H1 (cell line): Measurements from ENCODE around the gene NOBOX. TPM values are rescaled to one million over a fixed set of nuclear protein-coding genes. Genes with fewer than 3 reads are reported as not detected.

ENCODE experiments used
- CTCF ChIA-PET: fragments of 300-600 bp; sonication (Branson Sonifier 250); formaldehyde crosslinking; loops from one replicate; lab custom pipeline; 2021; ENCODE audit not compliant: partially characterized antibody; lab: Charles Lee
- POLR2A ChIA-PET: fragments of 300-600 bp; sonication (Branson Sonifier 250); formaldehyde crosslinking; loops from one replicate; lab custom pipeline; 2021; ENCODE audit warnings: inconsistent platforms; ENCODE audit not compliant: partially characterized antibody; lab: Charles Lee
- DNase-seq, 2 experiments: peaks; one replicate each; pipeline versions ENCODE4 v3.0.0 to v3.0.0-alpha.2; 2010 to 2022; ENCODE audit warnings: low spot score in 2 of 2, low read depth in 1 of 2, mixed read lengths in 1 of 2
- FAIRE-seq: peaks from 2 replicates; lab custom pipeline; 2011; peaks lifted over from hg19 to GRCh38; lab: Jason Lieb, UNC
- H2AFZ ChIP-seq: 2 replicates; pipeline ENCODE4 v1.8.1; 2012; ENCODE audit warnings: low read length, inconsistent platforms
- H2AK5ac ChIP-seq: 2 replicates; pipeline ENCODE4 v1.6.1; 2013; ENCODE audit warnings: low read depth, low read length
- H2BK120ac ChIP-seq: replicated peaks from 2 replicates; pipeline ENCODE3; 2013; ENCODE audit warnings: low read depth, low read length, inconsistent platforms
- H2BK12ac ChIP-seq: 2 replicates; pipeline ENCODE4 v1.6.1; 2013; ENCODE audit warnings: low read depth, low read length
- H2BK15ac ChIP-seq: 2 replicates; pipeline ENCODE4 v1.6.1; 2013; ENCODE audit warnings: low read length
- H2BK20ac ChIP-seq: 2 replicates; pipeline ENCODE4 v1.6.1; 2013; ENCODE audit warnings: low read length
- H2BK5ac ChIP-seq: 2 replicates; pipeline ENCODE4 v1.6.1; 2013; ENCODE audit warnings: low read depth, low read length
- H3K14ac ChIP-seq: 2 replicates; pipeline ENCODE4 v1.6.1; 2013; ENCODE audit warnings: inconsistent platforms; ENCODE audit not compliant: insufficient read length
- H3K18ac ChIP-seq: 2 replicates; pipeline ENCODE4 v1.6.1; 2013; ENCODE audit warnings: low read length; ENCODE audit errors: extremely low read depth
- H3K23ac ChIP-seq: 2 replicates; pipeline ENCODE4 v1.6.1; 2013; ENCODE audit warnings: inconsistent platforms; ENCODE audit not compliant: insufficient read length
- H3K23me2 ChIP-seq: 2 replicates; pipeline ENCODE4 v1.6.1; 2013; ENCODE audit warnings: low read depth, low read length
- H3K27ac ChIP-seq: 2 replicates; pipeline ENCODE4 v1.6.1; 2011; ENCODE audit warnings: low read depth, low read length, inconsistent platforms
- H3K27me3 ChIP-seq, 4 experiments: replicated peaks in 1 of 4; 1 replicate in 1 of 4; 2 replicates in 3 of 4; pipeline versions ENCODE4 v1.6.1 to v1.8.1; 2011 to 2013; ENCODE audit warnings: low read length in 3 of 4, mild to moderate bottlenecking in 3 of 4, inconsistent platforms in 2 of 4, mixed read lengths in 2 of 4, moderate library complexity in 1 of 4; ENCODE audit not compliant: control insufficient read depth in 3 of 4, insufficient read depth in 3 of 4; ENCODE audit errors: extremely low read depth in 1 of 4
- H3K36me3 ChIP-seq, 4 experiments: 2 replicates each; pipeline versions ENCODE4 v1.6.1 to v1.8.1; 2011 to 2013; ENCODE audit warnings: mild to moderate bottlenecking in 4 of 4, low read length in 3 of 4, moderate library complexity in 2 of 4, control low read depth in 1 of 4, inconsistent platforms in 1 of 4; ENCODE audit not compliant: insufficient read depth in 4 of 4, control insufficient read depth in 2 of 4
- H3K4ac ChIP-seq: replicated peaks from 2 replicates; pipeline ENCODE3; 2013; ENCODE audit warnings: low read length, low read depth, mixed read lengths, inconsistent platforms; ENCODE audit not compliant: insufficient read length
- H3K4me1 ChIP-seq, 4 experiments: replicated peaks in 1 of 4; 1 replicate in 1 of 4; 2 replicates in 3 of 4; pipeline versions ENCODE4 v1.6.1 to v1.8.1; 2011 to 2013; ENCODE audit warnings: low read length in 3 of 4, inconsistent platforms in 2 of 4, mixed read lengths in 1 of 4; ENCODE audit not compliant: insufficient read depth in 4 of 4, control insufficient read depth in 3 of 4
- H3K4me2 ChIP-seq, 2 experiments: 2 replicates each; pipeline versions ENCODE4 v1.6.1 to v1.8.1; 2011 to 2013; ENCODE audit warnings: low read depth in 2 of 2, low read length in 2 of 2, control low read depth in 1 of 2, inconsistent platforms in 1 of 2, mild to moderate bottlenecking in 1 of 2; ENCODE audit not compliant: insufficient read depth in 1 of 2
- H3K4me3 ChIP-seq, 4 experiments: fragments of 200-600, 300-600 bp in 1 of 4; sonication (generic), shearing (Covaris generic), sonication (Bioruptor Twin) in 1 of 4; 2 replicates each; pipeline versions ENCODE4 v1.5.1 to v1.8.1; 2011 to 2016; ENCODE audit warnings: low read length in 4 of 4, low read depth in 3 of 4, control low read depth in 2 of 4, inconsistent platforms in 2 of 4, mild to moderate bottlenecking in 2 of 4, mixed read lengths in 1 of 4, moderate library complexity in 1 of 4; ENCODE audit not compliant: insufficient read depth in 2 of 4; ENCODE audit errors: extremely low read depth in 1 of 4
- H3K56ac ChIP-seq: replicated peaks from 2 replicates; pipeline ENCODE3; 2013; ENCODE audit warnings: low read depth, mild to moderate bottlenecking, mixed read lengths, low read length, inconsistent platforms; ENCODE audit not compliant: insufficient read length
- H3K79me1 ChIP-seq: 2 replicates; pipeline ENCODE4 v1.6.1; 2013; ENCODE audit warnings: low read depth, low read length, control low read depth
- H3K79me2 ChIP-seq, 2 experiments: 2 replicates each; pipeline versions ENCODE4 v1.6.1 to v1.8.1; 2012 to 2013; ENCODE audit warnings: low read length in 2 of 2, mild to moderate bottlenecking in 2 of 2, inconsistent platforms in 1 of 2; ENCODE audit not compliant: insufficient read depth in 2 of 2, control insufficient read depth in 1 of 2
- H3K9ac ChIP-seq, 4 experiments: replicated peaks in 1 of 4; 1 replicate in 1 of 4; 2 replicates in 3 of 4; pipeline versions ENCODE4 v1.6.1 to v1.8.1; 2011 to 2013; ENCODE audit warnings: low read depth in 3 of 4, low read length in 3 of 4, control low read depth in 2 of 4, mild to moderate bottlenecking in 2 of 4, moderate library complexity in 2 of 4, inconsistent platforms in 1 of 4; ENCODE audit errors: extremely low read depth in 1 of 4
- H3K9me3 ChIP-seq, 2 experiments: 2 replicates each; pipeline versions ENCODE4 v1.6.1 to v1.8.1; 2012 to 2013; ENCODE audit warnings: mild to moderate bottlenecking in 2 of 2, moderate library complexity in 2 of 2, control low read depth in 1 of 2, inconsistent platforms in 1 of 2, low read depth in 1 of 2, low read length in 1 of 2, mixed read lengths in 1 of 2; ENCODE audit not compliant: insufficient read depth in 2 of 2
- H4K20me1 ChIP-seq, 2 experiments: replicated peaks in 1 of 2; 2 replicates each; pipeline versions ENCODE3 to v1.8.1; 2011 to 2013; ENCODE audit warnings: inconsistent platforms in 2 of 2, low read length in 2 of 2, mild to moderate bottlenecking in 1 of 2; ENCODE audit not compliant: insufficient read depth in 2 of 2, control insufficient read depth in 1 of 2
- H4K5ac ChIP-seq: 2 replicates; pipeline ENCODE4 v1.6.1; 2013; ENCODE audit warnings: low read length, low read depth, mixed read lengths, inconsistent platforms; ENCODE audit not compliant: insufficient read length
- H4K8ac ChIP-seq: 2 replicates; pipeline ENCODE4 v1.8.0; 2013; ENCODE audit warnings: mild to moderate bottlenecking, moderate library complexity, low read length, inconsistent platforms; ENCODE audit not compliant: insufficient read depth; ENCODE audit errors: extremely low read depth
- H4K91ac ChIP-seq: replicated peaks from 2 replicates; pipeline ENCODE3; 2013; ENCODE audit warnings: low read length, mixed read lengths, inconsistent platforms; ENCODE audit not compliant: insufficient read length
- BACH1 ChIP-seq: IDR thresholded peaks from 2 replicates; pipeline ENCODE4 v1.6.1; 2012; ENCODE audit warnings: low read length, improper control_type of control experiment
- BCL11A ChIP-seq, 2 experiments: IDR thresholded peaks; one replicate each; pipeline ENCODE4 v1.6.1; 2011; ENCODE audit warnings: low read depth in 2 of 2, low read length in 2 of 2, mild to moderate bottlenecking in 2 of 2
- GABPA ChIP-seq: IDR thresholded peaks from 2 replicates; pipeline ENCODE4 v1.6.1; 2011; ENCODE audit warnings: mild to moderate bottlenecking, low read length, moderate library complexity, borderline replicate concordance; ENCODE audit not compliant: insufficient read depth
- MAFK ChIP-seq: IDR thresholded peaks from 2 replicates; pipeline ENCODE4 v1.6.1; 2012; ENCODE audit warnings: low read depth, mild to moderate bottlenecking, improper control_type of control experiment, low read length
- RAD21 ChIP-seq, 2 experiments: IDR thresholded peaks in 1 of 2; conservative IDR thresholded peaks in 1 of 2; 2 replicates each; pipeline ENCODE4 v1.6.1; 2011; ENCODE audit warnings: low read depth in 2 of 2, low read length in 2 of 2, improper control_type of control experiment in 1 of 2, inconsistent platforms in 1 of 2, mild to moderate bottlenecking in 1 of 2, moderate library complexity in 1 of 2
- RBBP5 ChIP-seq: IDR thresholded peaks from 2 replicates; pipeline ENCODE4 v1.7.1; 2012; ENCODE audit warnings: low read depth, mild to moderate bottlenecking, inconsistent platforms, low read length, moderate library complexity, borderline replicate concordance
- RFX5 ChIP-seq: IDR thresholded peaks from 2 replicates; pipeline ENCODE4 v1.6.1; 2011; ENCODE audit warnings: low read depth, low read length, improper control_type of control experiment, borderline replicate concordance
- SAP30 ChIP-seq: fragments of 300-600 bp; sonication (generic); IDR thresholded peaks from 2 replicates; pipeline ENCODE4 v1.7.1; 2012; ENCODE audit warnings: low read length, moderate library complexity, mild to moderate bottlenecking, inconsistent platforms; ENCODE audit not compliant: insufficient read depth, insufficient replicate concordance
- SIX5 ChIP-seq: IDR thresholded peaks from 2 replicates; pipeline ENCODE4 v1.6.1; 2011; ENCODE audit warnings: mild to moderate bottlenecking, low read depth, low read length
- TAF1 ChIP-seq: IDR thresholded peaks from 2 replicates; pipeline ENCODE4 v1.6.1; 2011; ENCODE audit warnings: mild to moderate bottlenecking, low read depth, low read length
- TEAD4 ChIP-seq: IDR thresholded peaks from 2 replicates; pipeline ENCODE4 v1.6.1; 2012; ENCODE audit warnings: low read depth, low read length, inconsistent platforms, mixed read lengths
- WGBS, 2 experiments: shearing (Covaris generic) in 1 of 2; methylation state at CpG; one replicate each; pipeline versions ENCODE4 v1.1.6 to v1.1.7; 2013 to 2015; ENCODE audit warnings: low lambda C conversion rate in 2 of 2, mixed read lengths in 2 of 2, inconsistent platforms in 1 of 2, low coverage in 1 of 2, missing lambda C conversion rate in 1 of 2; ENCODE audit not compliant: insufficient replicate concordance in 2 of 2, insufficient coverage in 1 of 2, insufficient read length in 1 of 2; ENCODE audit errors: extremely low coverage in 1 of 2, missing lambda C conversion rate in 1 of 2; 5-methylcytosine and 5-hydroxymethylcytosine counted together
- polyA plus RNA-seq, 7 experiments: library from polyadenylated mRNA; depleted of rRNA in 3 of 7; stranded (reverse) in 5 of 7; unstranded in 2 of 7; fragments of >200 nt in 5 of 7; fragments of 200-250 nt in 2 of 7; gene quantifications; 1 replicate in 5 of 7; 2 replicates in 1 of 7; 4 replicates in 1 of 7; pipeline versions ENCODE4 v1.2.1 to v1.2.3, GENCODE V29; 2011 to 2013; ENCODE audit warnings: missing spikeins in 2 of 7, mixed read lengths in 2 of 7
- total RNA-seq: library from RNA; stranded (reverse); fragmentation: NEBNext Ultra II Directional; extraction: Animal tissue kit (Norgen Biotek cat#: 25700); gene quantifications from 2 replicates; pipeline ENCODE4 v1.2.1, GENCODE V29; 2021
- TF ChIP-seq, protein P1 (sequence below): IDR thresholded peaks from 2 replicates; pipeline ENCODE4 v1.6.1; 2011; ENCODE audit warnings: low read depth, mild to moderate bottlenecking, low read length; ENCODE audit not compliant: insufficient read depth

The NOBOX gene
- total and polyA plus RNA-seq, 2 of the 8 experiments (the other 6 are each of a cell fraction or from before 2014, with no cell fraction given), result not detected

- H3K27me3 ChIP-seq, result no peaks in the 10 kb centered on the region
- FAIRE-seq (no peak), DNase-seq (peak in 1 of 2 experiments; percentile 26)
- no peaks in the 10 kb centered on the region for H3K23me2 ChIP-seq
- H4K5ac ChIP-seq, result no peak overlapping the region
- no peak overlapping the region for H2BK12ac ChIP-seq
- H2BK5ac ChIP-seq, result no peak overlapping the region
- no peak overlapping the region for H2BK15ac ChIP-seq
- no peaks in the 10 kb centered on the region for H3K9me3 ChIP-seq
- H4K8ac ChIP-seq, result no peak overlapping the region
- H3K4ac ChIP-seq, result no peak overlapping the region
- ChIA-PET POLR2A (interaction anchor here (1.8 kb wide), 1 partner anchor 9 kb away, joined by 4 read pairs; no protein-coding TSS in a partner anchor), CTCF (interaction anchor here (0.9 to 2.4 kb wide), 2 partner anchors 11 to 14 kb away, joined by 4 to 14 read pairs; no protein-coding TSS in a partner anchor)
- H4K20me1 ChIP-seq, result no peaks in the 10 kb centered on the region
- H2BK120ac ChIP-seq, result no peak overlapping the region
- H3K18ac ChIP-seq, result no peak overlapping the region
- no peak overlapping the region for H2AFZ ChIP-seq
- WGBS, 2 experiments, result 93% methylated on average over 8 of the region's 11 CpGs; no CpG with 5 or more reads in 1 of the 2 experiments
- H4K91ac ChIP-seq, result no peak overlapping the region
- H3K9ac ChIP-seq, result no peak overlapping the region
- H3K4me2 ChIP-seq, result no peak overlapping the region
- H3K36me3 ChIP-seq, result peaks cover 0 to 32% (median 17%) of the 10 kb centered on the region in 4 experiments; a peak in 6 of 8 replicates
- H3K4me1 ChIP-seq, result peaks cover 0 to 7% (median 4%) of the 10 kb centered on the region in 4 experiments; a peak in 4 of 7 replicates
- no peak overlapping the region for H3K4me3 ChIP-seq
- H3K56ac ChIP-seq, result no peak overlapping the region
- no peak overlapping the region for H2BK20ac ChIP-seq
- no peak overlapping the region for H2AK5ac ChIP-seq
- no peaks in the 10 kb centered on the region for H3K79me2 ChIP-seq
- H3K27ac ChIP-seq, result no peak overlapping the region
- H3K79me1 ChIP-seq, result no peaks in the 10 kb centered on the region
- no peak overlapping the region for H3K23ac ChIP-seq
- no peak overlapping the region for H3K14ac ChIP-seq
- TF ChIP-seq SAP30 (no peak), RBBP5 (no peak), SIX5 (no peak), BCL11A (IDR thresholded peaks at IDR 0.05; ENCODE audit: low read depth in 2 of 2, low read length in 2 of 2) (no peak), TAF1 (no peak), TEAD4 (no peak), RAD21 (IDR thresholded peaks at IDR 0.05 in 1 of 2, conservative IDR thresholded peaks at IDR 0.05 in 1 of 2; ENCODE audit: low read depth in 2 of 2, low read length in 2 of 2) (no peak), GABPA (no peak), RFX5 (no peak), BACH1 (no peak), MAFK (no peak)
- TF ChIP-seq, protein P1, sequence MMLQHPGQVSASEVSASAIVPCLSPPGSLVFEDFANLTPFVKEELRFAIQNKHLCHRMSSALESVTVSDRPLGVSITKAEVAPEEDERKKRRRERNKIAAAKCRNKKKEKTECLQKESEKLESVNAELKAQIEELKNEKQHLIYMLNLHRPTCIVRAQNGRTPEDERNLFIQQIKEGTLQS, result no peak
These were observed 23.6 kb downstream of the NOBOX start for GRCh38 chr7:144379776-144380384.
